BE2C (cell line): ENCODE data around the gene SLC6A7.

ENCODE experiments used
- DNase-seq: peaks from one replicate; pipeline ENCODE4 v3.0.0-alpha.2; 2020
- H3K27me3 ChIP-seq: fragments of 250-450 bp; sonication (Bioruptor Pico); 2 replicates; pipeline ENCODE4 v1.5.1; 2020; ENCODE audit warnings: mild to moderate bottlenecking
- H3K36me3 ChIP-seq: fragments of 250-450 bp; sonication (Bioruptor Pico); 2 replicates; pipeline ENCODE4 v1.5.1; 2020; ENCODE audit warnings: mild to moderate bottlenecking
- H3K4me1 ChIP-seq: fragments of 250-450 bp; sonication (Bioruptor Pico); 2 replicates; pipeline ENCODE4 v1.5.1; 2020
- H3K4me3 ChIP-seq: 2 replicates; pipeline ENCODE4 v1.5.1; 2011; ENCODE audit warnings: low read depth, low read length
- H3K9me3 ChIP-seq: fragments of 250-450 bp; sonication (Bioruptor Pico); 2 replicates; pipeline ENCODE4 v1.5.1; 2020
- CTCF ChIP-seq: IDR thresholded peaks from 2 replicates; pipeline ENCODE4 v1.5.1; 2012; ENCODE audit warnings: mild to moderate bottlenecking, low read depth, low read length

Gene SLC6A7

GRCh38 chr5:150182774-150183173 lies 7.1 kb upstream of the SLC6A7 start:
- no peaks in the 10 kb centered on the region for H3K27me3 ChIP-seq
- H3K36me3 ChIP-seq = no peaks in the 10 kb centered on the region
- no peak for DNase-seq
- no peaks in the 10 kb centered on the region for H3K4me1 ChIP-seq
- TF ChIP-seq CTCF = no peak
- H3K9me3 ChIP-seq = no peaks in the 10 kb centered on the region
- H3K4me3 ChIP-seq = no peak overlapping the region

GRCh38 chr5:150183436-150183835 lies 6.4 kb upstream of the SLC6A7 start:
- H3K36me3 ChIP-seq = no peaks in the 10 kb centered on the region
- H3K27me3 ChIP-seq = no peaks in the 10 kb centered on the region
- no peak for TF ChIP-seq CTCF
- H3K4me1 ChIP-seq = no peaks in the 10 kb centered on the region
- no peaks in the 10 kb centered on the region for H3K9me3 ChIP-seq
- DNase-seq = no peak
- H3K4me3 ChIP-seq = no peak overlapping the region

- Histone ChIP-seq H3K4me3 (no peak overlapping the region), H3K27me3 (no peaks in the 10 kb centered on the region; the same call in 1 of the 2 replicates), H3K4me1 (no peaks in the 10 kb centered on the region), H3K9me3 (no peaks in the 10 kb centered on the region), H3K36me3 (no peaks in the 10 kb centered on the region)
- no peak for DNase-seq
- TF ChIP-seq CTCF = no peak
These were observed 5.9 kb upstream of the SLC6A7 start for GRCh38 chr5:150184006-150184405.

- H3K27me3 ChIP-seq = peaks cover 12% of the 10 kb centered on the region
These were observed 4.6 kb upstream of the SLC6A7 start for GRCh38 chr5:150184990-150185912.

GRCh38 chr5:150186137-150186536 lies 3.7 kb upstream of the SLC6A7 start:
- Histone ChIP-seq H3K36me3 (no peaks in the 10 kb centered on the region), H3K4me1 (no peaks in the 10 kb centered on the region), H3K9me3 (no peaks in the 10 kb centered on the region), H3K27me3 (peaks cover 18% of the 10 kb centered on the region), H3K4me3 (no peak overlapping the region)
- no peak for DNase-seq
- no peak for TF ChIP-seq CTCF

More at GRCh38 chr5:150184990-150185912, 4.6 kb upstream of the SLC6A7 start:
- DNase-seq = no peak
- Histone ChIP-seq H3K9me3 (no peaks in the 10 kb centered on the region), H3K4me3 (no peak overlapping the region), H3K4me1 (no peaks in the 10 kb centered on the region), H3K36me3 (no peaks in the 10 kb centered on the region)
- no peak for TF ChIP-seq CTCF

GRCh38 chr5:150186897-150187296 lies 3.0 kb upstream of the SLC6A7 start:
- DNase-seq = no peak
- Histone ChIP-seq H3K9me3 (no peaks in the 10 kb centered on the region), H3K27me3 (peaks cover 18% of the 10 kb centered on the region), H3K4me1 (no peaks in the 10 kb centered on the region), H3K36me3 (no peaks in the 10 kb centered on the region), H3K4me3 (no peak overlapping the region)
- no peak for TF ChIP-seq CTCF
